Retinal pigment epithelial cell (primary cell): ENCODE data around the gene CCDC160.
A peak's percentile ranks its signal among the peaks of the same experiment; 100 is the strongest.
"Not testable (repeated sequence)": the region's sequence is repeated elsewhere in the genome, so short reads cannot be mapped to it uniquely, and the experiment has no call there.

Experiments
- DNase-seq: peaks from one replicate; pipeline ENCODE4 v3.0.0-alpha.2; 2010; ENCODE audit warnings: low read depth
- H3K4me3 ChIP-seq: 2 replicates; pipeline ENCODE4 v1.5.1; 2011; ENCODE audit warnings: mild to moderate bottlenecking, low read length, control low read depth, moderate library complexity
- CTCF ChIP-seq: conservative IDR thresholded peaks from 2 replicates; pipeline ENCODE4 v1.5.1; 2011; ENCODE audit warnings: low read depth, low read length, control low read depth, inconsistent platforms

Gene CCDC160

GRCh38 chrX:134236626-134237614 is at the start of gene CCDC160:
Gene CCDC160, plus strand, starts transcription at chrX:134237182. Its CDS starts 7,619 bp downstream, at chrX:134244801.
- no peak for TF ChIP-seq CTCF
- no peak for DNase-seq
- peak within 1 kb of the TSS; percentile 58 for H3K4me3 ChIP-seq

GRCh38 chrX:134191281-134191680 is 45.7 kb upstream of the CCDC160 start:
- DNase-seq = no peak
- no peak for TF ChIP-seq CTCF
- H3K4me3 ChIP-seq = no peak overlapping the region

GRCh38 chrX:134194915-134195314 is 42.1 kb upstream of the CCDC160 start:
- no peak for DNase-seq
- no peak overlapping the region for H3K4me3 ChIP-seq
- no peak for TF ChIP-seq CTCF

- H3K4me3 ChIP-seq = no peak overlapping the region
- TF ChIP-seq CTCF = no peak
- DNase-seq = no peak
These were observed 34.4 kb upstream of the CCDC160 start for GRCh38 chrX:134202561-134202960.

GRCh38 chrX:134206221-134206620 is 30.8 kb upstream of the CCDC160 start:
- DNase-seq = no peak
- no peak overlapping the region for H3K4me3 ChIP-seq
- no peak for TF ChIP-seq CTCF

GRCh38 chrX:134210465-134210864 is 26.5 kb upstream of the CCDC160 start:
- no peak for TF ChIP-seq CTCF
- no peak overlapping the region for H3K4me3 ChIP-seq
- no peak for DNase-seq

GRCh38 chrX:134235236-134235635 is 1.7 kb upstream of the CCDC160 start:
- TF ChIP-seq CTCF = no peak
- H3K4me3 ChIP-seq = no peak overlapping the region
- DNase-seq = no peak

- H3K4me3 ChIP-seq, DNase-seq: not testable (repeated sequence)
These were observed 1.2 kb downstream of the CCDC160 start for GRCh38 chrX:134238144-134238543.
